Suppressor macrophage (primary cell): ENCODE measurements around the gene MGAT4A.

Experiments
- DNase-seq, 4 experiments: peaks; one replicate each; pipeline ENCODE4 v3.0.0-alpha.2; 2020 to 2022

Gene MGAT4A

GRCh38 chr2:98571121-98571701 is 159.7 kb downstream of the MGAT4A start:
- DNase-seq: no peak

DNA sequence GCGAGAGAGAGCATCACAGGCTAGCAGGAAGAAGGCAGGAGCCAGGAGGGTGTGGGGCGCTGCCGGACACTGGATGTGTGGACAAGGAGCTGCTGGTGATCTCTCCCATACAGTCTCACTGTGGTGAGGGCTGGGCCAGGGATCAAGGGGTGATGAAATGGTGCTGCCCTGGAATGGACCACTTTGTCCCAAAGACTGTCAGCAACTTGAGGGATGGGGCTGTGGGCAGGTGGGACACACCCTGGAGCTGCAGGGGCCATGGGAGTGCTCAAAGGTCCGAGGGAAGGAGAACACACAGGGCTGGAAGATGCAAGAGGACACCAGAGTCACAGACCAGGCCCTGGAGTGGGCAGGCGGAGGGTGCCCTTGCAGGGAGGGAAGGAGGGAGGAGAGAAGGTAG is 160.6 kb downstream of the MGAT4A start:
- DNase-seq: no peak

DNA sequence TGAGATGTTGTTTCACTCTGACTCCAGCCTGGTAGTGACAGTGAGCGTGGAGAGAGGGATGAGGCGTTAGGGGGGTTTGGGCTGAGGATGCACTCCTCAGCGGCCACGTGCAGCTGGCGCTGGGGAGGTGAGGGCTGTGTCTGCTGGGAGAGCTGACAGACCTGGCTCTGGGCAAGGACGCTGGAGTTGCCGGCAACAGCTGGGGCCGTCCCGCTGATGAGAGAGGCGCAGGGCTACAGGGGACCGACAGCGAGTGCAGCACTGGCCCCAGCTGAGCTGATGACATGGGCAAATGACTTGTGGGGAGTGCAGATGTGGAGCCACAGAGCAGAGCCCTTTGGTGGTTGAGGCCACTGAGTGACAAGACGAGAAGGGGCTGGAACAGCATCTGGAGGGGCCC is 161.0 kb downstream of the MGAT4A start:
- no peak for DNase-seq

DNA sequence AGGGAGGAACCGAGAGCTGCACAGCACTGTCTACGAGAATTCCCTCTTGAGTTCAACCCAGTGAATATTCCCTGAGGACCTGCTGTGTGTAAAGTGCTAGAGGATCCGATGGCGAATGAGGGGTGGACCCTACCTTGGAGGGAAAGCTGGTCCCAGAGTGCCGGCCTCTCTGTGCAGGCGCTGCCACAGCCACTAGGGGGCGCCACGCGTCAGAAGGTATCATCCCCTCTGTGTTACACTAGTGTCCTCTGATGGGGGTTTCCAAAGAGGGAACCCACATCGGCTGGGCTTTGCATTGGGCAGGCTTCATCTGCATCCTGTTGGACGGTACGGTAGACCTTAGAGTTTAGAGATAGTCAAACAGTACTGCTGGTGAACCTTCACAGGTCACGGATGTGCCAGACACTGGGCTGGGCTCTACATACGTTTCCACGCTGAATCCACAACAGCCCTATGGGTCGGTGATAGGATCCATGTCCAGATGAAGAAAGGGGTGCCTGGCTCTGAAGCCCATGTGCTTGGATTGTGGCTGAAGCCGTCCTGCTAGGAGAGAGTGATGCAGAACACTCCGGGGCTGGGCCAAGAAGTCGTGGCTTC is 161.6 kb downstream of the MGAT4A start:
- peak; percentile 46 to 81 (median 72) for DNase-seq
